NCI-H2107 (cell line): ENCODE data around the gene MYO1E.

Experiments used
- DNase-seq: peaks from one replicate; lab custom pipeline; 2025; lab: John Stamatoyannopoulos, UW

Gene MYO1E

GRCh38 chr15:59315914-59316451 is 56.7 kb downstream of the MYO1E start:
- no peak for DNase-seq

GRCh38 chr15:59313641-59314332 is 58.9 kb downstream of the MYO1E start:
- peak; percentile 15 for DNase-seq

- DNase-seq = no peak
Observed at GRCh38 chr15:59312205-59312604, 60.5 kb downstream of the MYO1E start.

- no peak for DNase-seq
Observed at GRCh38 chr15:59311195-59311594, 61.5 kb downstream of the MYO1E start.

GRCh38 chr15:59309405-59309804 is 63.3 kb downstream of the MYO1E start:
- DNase-seq = no peak

- DNase-seq = no peak
Observed at GRCh38 chr15:59307165-59307537, 65.5 kb downstream of the MYO1E start.

- DNase-seq = no peak
Observed at GRCh38 chr15:59306520-59307164, 66.0 kb downstream of the MYO1E start.

- DNase-seq = no peak
Observed at GRCh38 chr15:59304807-59305206, 67.9 kb downstream of the MYO1E start.

GRCh38 chr15:59304034-59304795 is 68.5 kb downstream of the MYO1E start:
- DNase-seq = no peak

GRCh38 chr15:59303633-59304032 is 69.0 kb downstream of the MYO1E start:
- no peak for DNase-seq

- no peak for DNase-seq
Observed at GRCh38 chr15:59303136-59303535, 69.5 kb downstream of the MYO1E start.

- no peak for DNase-seq
Observed at GRCh38 chr15:59301527-59301926, 71.1 kb downstream of the MYO1E start.

GRCh38 chr15:59300618-59301139 is 72.0 kb downstream of the MYO1E start:
- no peak for DNase-seq

GRCh38 chr15:59299929-59300617 is 72.6 kb downstream of the MYO1E start:
- DNase-seq = no peak

- no peak for DNase-seq
Observed at GRCh38 chr15:59298854-59299250, 73.8 kb downstream of the MYO1E start.

- no peak for DNase-seq
Observed at GRCh38 chr15:59298225-59298853, 74.3 kb downstream of the MYO1E start.

- no peak for DNase-seq
Observed at GRCh38 chr15:59296181-59296617, 76.5 kb downstream of the MYO1E start.

- no peak for DNase-seq
Observed at GRCh38 chr15:59295261-59296001, 77.2 kb downstream of the MYO1E start.

GRCh38 chr15:59294574-59295260 is 78.0 kb downstream of the MYO1E start:
- no peak for DNase-seq
